Endothelial cell of umbilical vein (primary cell): ENCODE results near the gene PRKCB. TPM values are rescaled to one million over a fixed set of nuclear protein-coding genes. Genes with fewer than 3 reads are reported as not detected.

Experiments used
- BruUV-seq: library from RNA; stranded (reverse); fragments of 400-500 nt; replicated peaks from 2 replicates; lab custom pipeline; 2021; lab: Mats Ljungman, UMichigan
- CTCF ChIA-PET: fragments of 300-600, 350-600 bp; sonication (Branson Sonifier 250); formaldehyde crosslinking; loops from one replicate; lab custom pipeline; 2021; ENCODE audit warnings: antibody characterized with exemption, inconsistent platforms; lab: Charles Lee
- POLR2A ChIA-PET: fragments of 300-600, 350-600 bp; sonication (Branson Sonifier 250); formaldehyde crosslinking; loops from one replicate; lab custom pipeline; 2021; ENCODE audit warnings: antibody characterized with exemption, inconsistent platforms; lab: Charles Lee
- DNase-seq: peaks from one replicate; pipeline ENCODE4 v3.0.0-alpha.2; 2011; ENCODE audit warnings: low read depth, low spot score
- FAIRE-seq: peaks from 2 replicates; lab custom pipeline; 2011; peaks lifted over from hg19 to GRCh38; lab: Jason Lieb, UNC
- H2AFZ ChIP-seq: 2 replicates; pipeline ENCODE4 v1.6.0; 2012; ENCODE audit warnings: low read depth, low read length, control low read depth, inconsistent platforms
- H3K27ac ChIP-seq: 2 replicates; pipeline ENCODE4 v1.5.1; 2011; ENCODE audit warnings: low read depth, mild to moderate bottlenecking, control low read depth, low read length, moderate library complexity; ENCODE audit not compliant: insufficient read depth
- H3K27me3 ChIP-seq, 2 experiments: 2 replicates each; pipeline versions ENCODE4 v1.6.0 to v1.6.1; 2011; ENCODE audit warnings: low read length in 2 of 2, mixed read lengths in 1 of 2; ENCODE audit not compliant: control insufficient read depth in 2 of 2, insufficient read depth in 2 of 2
- H3K36me3 ChIP-seq, 2 experiments: 2 replicates in 1 of 2; 3 replicates in 1 of 2; pipeline ENCODE4 v1.5.1; 2011; ENCODE audit warnings: low read length in 2 of 2, mild to moderate bottlenecking in 1 of 2, moderate library complexity in 1 of 2; ENCODE audit not compliant: control insufficient read depth in 2 of 2, insufficient read depth in 2 of 2; ENCODE audit errors: extremely low read depth in 1 of 2
- H3K4me1 ChIP-seq: 3 replicates; pipeline ENCODE4 v1.5.1; 2011; ENCODE audit warnings: mild to moderate bottlenecking, low read length; ENCODE audit not compliant: control insufficient read depth, insufficient read depth; ENCODE audit errors: extremely low read depth
- H3K4me2 ChIP-seq: 2 replicates; pipeline ENCODE4 v1.6.1; 2011; ENCODE audit warnings: low read length, control low read depth, mixed read lengths; ENCODE audit not compliant: insufficient read depth
- H3K4me3 ChIP-seq, 3 experiments: fragments of 200-600 bp in 1 of 3; sonication (generic), shearing (Covaris generic) in 1 of 3; replicated peaks in 1 of 3; 2 replicates each; pipeline ENCODE4 v1.5.1; 2011 to 2016; ENCODE audit warnings: control low read depth in 3 of 3, low read length in 3 of 3, mild to moderate bottlenecking in 2 of 3, inconsistent platforms in 1 of 3, low read depth in 1 of 3, moderate library complexity in 1 of 3; ENCODE audit not compliant: insufficient read depth in 1 of 3
- H3K79me2 ChIP-seq: 2 replicates; pipeline ENCODE4 v1.6.0; 2012; ENCODE audit warnings: low read length, inconsistent platforms; ENCODE audit not compliant: control insufficient read depth, insufficient read depth
- H3K9ac ChIP-seq: replicated peaks from 2 replicates; pipeline ENCODE3; 2011; ENCODE audit warnings: low read length, control low read depth; ENCODE audit not compliant: insufficient read depth; ENCODE audit errors: extremely low read depth
- H3K9me1 ChIP-seq: replicated peaks from 3 replicates; pipeline ENCODE4 v1.6.0; 2011; ENCODE audit warnings: mild to moderate bottlenecking, low read length; ENCODE audit not compliant: control insufficient read depth, insufficient read depth; ENCODE audit errors: extremely low read depth
- H3K9me3 ChIP-seq: replicated peaks from 2 replicates; pipeline ENCODE4 v1.5.1; 2012; ENCODE audit warnings: low read length, inconsistent platforms; ENCODE audit not compliant: control insufficient read depth, insufficient read depth
- H4K20me1 ChIP-seq: replicated peaks from 2 replicates; pipeline ENCODE3; 2011; ENCODE audit warnings: mild to moderate bottlenecking, low read length; ENCODE audit not compliant: control insufficient read depth, insufficient read depth; ENCODE audit errors: extremely low read depth
- EZH2 ChIP-seq: IDR thresholded peaks from 2 replicates; pipeline ENCODE4 v1.6.1; 2012; ENCODE audit warnings: borderline replicate concordance, low read depth, mild to moderate bottlenecking, moderate library complexity, low read length, inconsistent platforms; ENCODE audit not compliant: severe bottlenecking
- GATA2 ChIP-seq: IDR thresholded peaks from 2 replicates; pipeline ENCODE4 v1.7.0; 2011; ENCODE audit warnings: low read depth, mild to moderate bottlenecking, moderate library complexity, mixed read lengths, low read length; ENCODE audit not compliant: insufficient read length, insufficient read depth
- MYC ChIP-seq: IDR thresholded peaks from one replicate; pipeline ENCODE4 v1.6.1; 2011; ENCODE audit warnings: mild to moderate bottlenecking, low read depth, low read length
- dilution Hi-C: fragments of 300-500 bp; cut with MboI; formaldehyde crosslinking; loops from one replicate; pipeline ENCODE4 v1.15.0; 2019; ENCODE audit warnings: low sequenced_read_pairs; ENCODE audit not compliant: extremely low pct_ligation_motif_present
- intact Hi-C: fragments of 100-400 bp; cut with micrococcal nuclease; formaldehyde crosslinking; loops from one replicate; pipeline ENCODE4 v1.10.0; 2022
- polyA plus RNA-seq, 4 experiments: library from polyadenylated mRNA; depleted of rRNA in 3 of 4; stranded (reverse) in 3 of 4; unstranded in 1 of 4; fragments of >200 nt; gene quantifications; 2 replicates each; pipeline versions ENCODE4 v1.2.1 to v1.2.3, GENCODE V29; 2011 to 2012; ENCODE audit warnings: missing spikeins in 1 of 4
- total RNA-seq: library from RNA; stranded (reverse); gene quantifications from 2 replicates; pipeline ENCODE4 v1.2.3, GENCODE V29; 2021

PRKCB gene
- total and polyA plus RNA-seq, 2 donors (not counting 3 experiments of a cell fraction or from before 2014, with no cell fraction given): 0.01 TPM; not detected in 1

DNA sequence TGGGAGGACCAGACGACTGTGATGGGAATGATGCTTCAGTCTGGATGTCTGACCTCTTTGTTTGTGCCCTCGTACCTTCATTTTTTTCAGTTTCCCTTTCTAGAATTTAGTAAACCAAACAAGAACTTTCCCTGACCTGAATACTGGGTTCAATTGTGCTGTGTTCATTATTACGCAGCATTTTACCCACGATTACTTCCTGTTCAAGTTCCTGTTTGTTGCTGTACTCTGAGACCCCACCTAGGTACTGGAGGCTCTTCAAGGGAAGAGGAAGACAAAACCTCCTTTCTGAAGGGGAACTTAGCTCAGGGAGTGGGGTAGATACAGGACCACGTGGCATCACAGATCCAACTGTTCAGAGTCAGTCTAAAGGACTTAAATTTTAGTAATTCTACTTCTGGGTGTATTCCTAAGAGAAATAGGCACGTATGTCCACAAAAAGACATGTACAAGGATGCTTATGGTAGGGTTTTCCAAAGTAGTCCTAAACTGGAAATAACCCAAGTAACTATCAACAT is 9.2 kb upstream of the PRKCB start:
- H3K79me2 ChIP-seq: no peaks in the 10 kb centered on the region
- no peaks in the 10 kb centered on the region for H3K9me1 ChIP-seq
- no peak overlapping the region for H3K27ac ChIP-seq
- no peaks in the 10 kb centered on the region for H4K20me1 ChIP-seq
- H2AFZ ChIP-seq: no peak overlapping the region
- TF ChIP-seq GATA2: no peak
- CTCF ChIA-PET: no interaction called here
- no peaks in the 10 kb centered on the region for H3K4me1 ChIP-seq
- H3K4me2 ChIP-seq: no peak overlapping the region
- intact Hi-C loops (no loop called here), dilution Hi-C loops (no loop called here)
- POLR2A ChIA-PET: no interaction called here
- no peaks in the 10 kb centered on the region for H3K9me3 ChIP-seq
- no peaks in the 10 kb centered on the region for H3K27me3 ChIP-seq
- DNase-seq (no peak), FAIRE-seq (no peak)
- no peak overlapping the region for H3K4me3 ChIP-seq
- no TSS peak for BruUV-seq
- H3K9ac ChIP-seq: no peak overlapping the region
- no peaks in the 10 kb centered on the region for H3K36me3 ChIP-seq

DNA sequence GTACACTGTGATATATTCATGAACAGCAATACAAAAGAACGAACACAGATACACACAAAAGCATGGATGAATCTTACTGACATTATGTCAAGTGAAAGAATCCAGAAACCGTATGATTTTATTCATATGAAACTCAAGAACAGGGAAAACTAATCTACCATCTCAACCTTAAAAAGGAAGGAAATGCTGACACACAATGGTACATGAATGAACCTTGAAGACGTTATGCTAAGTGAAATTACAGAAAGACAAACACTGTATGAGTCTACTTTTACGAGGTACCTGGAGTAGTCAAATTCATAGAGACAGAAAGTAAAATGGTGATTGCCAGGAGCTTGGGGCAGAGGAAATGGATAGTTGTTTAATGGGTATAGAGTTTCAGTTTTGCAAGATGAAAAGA is 8.7 kb upstream of the PRKCB start:
- Histone ChIP-seq H3K4me3 (no peak overlapping the region), H4K20me1 (no peaks in the 10 kb centered on the region), H3K4me1 (no peaks in the 10 kb centered on the region), H3K27me3 (no peaks in the 10 kb centered on the region), H3K79me2 (no peaks in the 10 kb centered on the region), H3K4me2 (no peak overlapping the region), H3K36me3 (no peaks in the 10 kb centered on the region), H3K9me3 (no peaks in the 10 kb centered on the region), H3K9me1 (no peaks in the 10 kb centered on the region), H2AFZ (no peak overlapping the region), H3K27ac (no peak overlapping the region), H3K9ac (no peak overlapping the region)
- ChIA-PET CTCF (interaction anchor here (1.3 kb wide), 1 partner anchor 30 kb away, joined by 4 read pairs; no protein-coding TSS in a partner anchor), POLR2A (no interaction called here)
- dilution Hi-C loops: no loop called here
- DNase-seq: no peak
- BruUV-seq: no TSS peak
- TF ChIP-seq MYC: no peak
- TF ChIP-seq EZH2: no peak
- intact Hi-C loops: no loop called here
- no peak for FAIRE-seq
